Ammon's horn (tissue), 1 donor: Measurements from ENCODE around the gene ARPC2.

Source experiments
- DNase-seq: peaks from one replicate; pipeline ENCODE4 v3.0.0-alpha.2; 2016; ENCODE audit warnings: low spot score

The ARPC2 gene

DNA sequence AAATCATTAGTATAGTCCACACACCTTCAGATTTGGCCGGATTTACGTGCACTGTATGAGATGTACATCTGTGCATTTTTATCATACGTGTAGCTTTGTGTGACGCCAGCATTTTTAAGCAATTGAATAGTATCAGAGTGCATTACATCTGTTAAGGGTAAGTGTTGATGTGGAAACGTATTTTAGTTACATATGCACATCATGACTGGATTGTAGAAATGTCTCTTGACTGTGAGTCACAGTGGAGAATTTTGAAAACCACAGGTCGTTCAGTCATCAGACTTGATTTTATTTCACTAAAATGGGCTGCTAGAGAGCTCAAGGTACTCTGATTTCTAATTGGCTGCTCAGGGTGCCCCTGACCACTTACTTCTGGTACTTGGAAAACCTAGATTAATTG is 38.5 kb downstream of the ARPC2 start:
- no peak for DNase-seq

DNA sequence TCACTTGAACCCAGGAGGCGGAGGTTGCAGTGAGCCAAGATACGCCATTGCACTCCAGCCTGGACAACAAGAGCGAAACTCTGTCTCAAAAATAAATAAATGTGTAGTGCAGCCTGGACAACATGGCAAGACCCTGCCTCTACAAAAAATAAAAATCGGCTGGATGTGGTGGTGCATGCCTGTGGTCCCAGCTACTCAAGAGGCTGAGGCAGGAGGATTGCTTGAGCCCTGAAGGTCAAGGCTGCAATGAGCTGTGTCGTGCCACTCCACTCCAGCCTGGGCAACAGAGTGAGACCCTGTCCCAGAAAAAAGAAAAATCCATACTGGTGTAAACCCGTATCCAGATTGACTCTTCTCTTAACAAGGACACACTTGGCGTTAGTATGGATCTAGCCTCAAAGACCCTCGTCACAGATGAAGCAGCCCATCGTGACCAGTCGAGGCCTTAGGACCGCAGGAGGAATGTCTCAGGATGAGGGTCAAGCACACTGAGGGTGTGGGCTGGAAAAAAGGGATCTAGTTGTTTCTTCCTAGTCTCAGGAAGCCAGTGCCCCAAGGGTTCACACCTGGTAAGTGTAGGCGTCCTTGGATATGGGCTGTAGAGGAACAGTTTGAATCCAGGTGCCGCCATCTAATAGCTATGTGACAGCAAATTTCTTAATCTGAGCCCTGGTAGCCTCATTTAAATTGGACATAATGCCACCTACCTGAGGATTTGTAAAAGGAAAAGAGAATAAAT is 39.8 kb downstream of the ARPC2 start:
- peak; percentile 3 for DNase-seq

DNA sequence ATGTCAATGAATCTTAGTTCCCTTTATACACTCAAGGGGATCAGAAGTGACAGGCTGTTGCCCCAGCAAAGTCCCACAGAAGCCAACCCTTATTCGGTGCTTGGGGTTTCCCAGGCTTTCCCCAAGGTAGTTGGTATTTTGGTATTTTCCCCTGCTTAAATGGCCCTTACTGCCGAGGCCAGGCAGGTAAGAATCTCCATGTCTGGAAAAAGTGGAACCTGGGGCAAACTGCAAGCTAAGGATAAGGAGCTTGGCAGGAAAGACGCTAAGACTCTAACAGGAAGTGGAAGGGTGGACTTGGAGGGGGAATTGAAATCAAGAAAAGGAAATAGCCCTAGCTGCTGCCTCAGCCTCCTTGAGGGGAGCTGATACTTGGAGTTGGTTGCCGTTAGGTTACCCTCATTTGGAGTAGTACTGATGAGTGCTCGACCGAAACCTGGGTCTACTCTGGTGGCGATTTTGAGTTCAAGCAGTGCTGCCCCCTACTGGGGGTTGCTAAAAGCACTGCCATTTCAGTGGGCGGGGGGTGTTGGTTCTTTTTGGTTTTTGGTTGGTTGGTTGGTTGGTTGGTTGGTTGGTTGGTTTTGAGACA is 40.5 kb downstream of the ARPC2 start:
- peak; percentile 60 for DNase-seq

DNA sequence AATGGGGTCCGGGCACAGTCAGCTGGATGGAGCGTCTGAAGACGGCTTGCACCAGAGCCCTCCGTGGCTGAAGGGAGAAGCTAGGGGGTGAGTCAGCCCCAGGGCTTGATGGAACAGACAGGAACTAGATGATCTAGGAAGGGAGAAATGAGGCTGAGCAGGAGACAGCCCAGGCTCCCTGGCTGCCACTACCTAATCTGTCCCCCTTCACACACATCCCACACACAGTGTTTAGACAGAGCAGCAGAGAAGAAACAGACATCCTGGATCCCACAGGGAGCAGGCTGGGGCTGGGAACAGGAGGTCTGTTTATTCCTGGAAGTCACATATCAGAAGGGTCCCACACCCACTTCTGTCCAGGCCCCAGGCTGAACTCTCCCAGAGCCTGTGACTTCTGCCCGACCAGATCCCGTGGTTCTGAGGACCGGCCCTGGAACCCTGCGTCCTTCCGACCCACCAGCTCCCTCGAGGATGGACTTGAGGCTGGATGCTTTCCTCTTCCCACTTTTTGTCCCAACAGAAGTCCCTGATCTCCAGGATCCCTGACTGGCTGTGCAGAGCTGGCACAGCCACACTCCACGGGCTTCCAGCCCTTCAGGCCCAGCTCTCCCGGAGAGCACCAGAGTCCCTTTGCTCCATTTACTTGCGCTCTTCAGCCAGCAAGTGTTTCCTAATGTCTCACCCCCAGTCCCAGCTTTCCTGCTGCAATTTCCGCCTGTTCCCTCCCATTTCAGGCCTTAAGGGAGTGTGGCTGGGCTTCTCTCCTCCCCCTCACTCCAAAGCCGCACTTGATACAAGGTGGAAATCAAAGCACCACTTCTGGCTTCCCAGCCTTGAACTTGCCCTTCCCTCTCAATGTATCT is 42.3 kb downstream of the ARPC2 start:
- peak; percentile 57 for DNase-seq

DNA sequence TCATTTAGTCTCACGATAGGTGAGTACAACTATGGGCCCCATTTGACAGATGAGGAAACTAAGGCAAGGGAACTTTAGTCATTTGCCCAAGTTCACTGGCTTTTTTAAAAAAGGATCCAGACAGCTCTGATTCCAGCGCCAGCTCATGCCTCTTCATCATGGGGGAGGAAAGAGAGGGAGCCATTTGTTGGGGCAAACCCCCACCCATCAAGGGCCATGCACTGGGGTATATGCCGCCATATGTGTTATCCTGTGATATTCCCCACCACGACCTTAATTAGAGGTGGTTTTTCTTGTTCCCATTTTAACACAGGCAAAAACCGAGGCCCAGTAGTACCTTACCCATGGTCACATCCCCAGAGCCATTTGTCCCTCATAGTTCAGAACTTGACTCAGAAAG is 43.2 kb downstream of the ARPC2 start:
- no peak for DNase-seq

DNA sequence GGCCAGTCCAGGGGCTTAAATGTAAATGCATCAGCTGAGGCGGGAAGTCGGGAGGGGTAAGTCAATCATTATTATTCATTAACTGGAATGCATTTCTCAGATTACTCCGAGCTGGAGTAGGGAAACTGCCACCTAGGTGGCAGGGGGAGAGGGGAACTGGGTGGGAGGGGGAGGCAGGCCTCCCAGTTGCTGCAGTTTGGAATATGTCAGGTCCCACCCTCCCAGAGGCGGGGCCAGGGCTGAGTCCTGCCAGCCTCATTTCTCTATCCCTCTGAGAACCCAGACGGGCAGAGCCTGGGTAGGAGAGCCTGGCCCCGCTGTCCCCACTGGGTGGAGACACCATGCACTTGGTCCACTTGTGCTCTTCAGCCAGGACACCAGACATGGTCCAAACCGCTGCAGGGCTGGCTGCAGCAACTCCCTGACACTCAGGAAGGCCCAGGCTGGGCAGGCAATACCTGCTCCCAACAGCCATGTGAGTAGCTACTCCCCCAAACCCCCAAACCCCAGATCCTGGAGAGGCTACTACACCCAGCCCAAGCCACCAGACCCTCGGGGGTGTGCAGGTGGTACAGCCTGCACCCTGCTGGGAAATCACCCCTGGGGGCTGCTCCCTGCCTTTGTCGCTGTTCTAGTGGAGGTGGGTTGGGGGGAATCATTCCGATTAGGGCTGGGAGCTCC is 43.9 kb downstream of the ARPC2 start, which contains the start of gene GPBAR1:
GPBAR1 (plus strand) TSS at position 274 of the 681 bp plus-strand sequence. CDS start 1,710 bp downstream, outside the sequence.
- DNase-seq: peak; percentile 3

DNA sequence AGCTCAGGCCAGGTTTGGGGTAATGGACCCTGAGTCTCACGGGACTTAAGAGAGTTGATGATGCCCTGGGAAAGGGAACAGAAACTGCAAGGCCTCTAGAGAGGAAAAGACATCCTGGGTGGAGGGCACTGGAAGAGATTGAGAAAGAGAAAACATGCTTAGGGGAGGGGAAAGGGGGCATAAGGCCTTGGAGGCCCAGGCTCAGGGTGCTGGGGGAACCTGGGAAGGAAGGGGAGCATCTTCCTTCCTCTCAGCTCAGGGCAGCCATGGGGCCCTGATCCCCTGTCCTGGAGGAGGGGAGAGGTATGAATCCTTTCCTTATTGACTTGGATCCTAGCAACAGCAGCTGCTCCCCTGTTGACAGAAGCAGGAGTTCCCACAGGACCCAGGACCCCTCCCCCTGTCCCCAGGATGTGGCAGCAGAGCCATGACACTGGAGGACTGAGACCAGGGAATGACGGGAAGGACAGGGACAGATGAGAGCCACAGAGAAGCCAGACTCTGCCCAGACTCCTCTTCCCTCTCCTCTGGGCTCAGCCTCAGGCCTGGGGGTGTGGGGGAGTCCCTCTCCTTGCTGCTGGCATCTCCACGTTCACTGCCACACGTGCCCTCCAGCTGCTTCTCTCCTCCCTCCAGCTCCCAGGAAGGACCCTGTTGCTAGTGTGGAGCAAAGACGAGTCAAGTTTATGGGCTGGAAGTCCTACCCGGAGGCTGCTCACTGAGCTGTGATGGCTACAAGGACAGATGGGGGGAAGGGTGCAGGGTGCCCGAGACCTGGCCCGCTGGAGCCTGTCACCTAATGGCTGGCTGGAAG is 44.6 kb downstream of the ARPC2 start:
- peak; percentile 39 for DNase-seq

DNA sequence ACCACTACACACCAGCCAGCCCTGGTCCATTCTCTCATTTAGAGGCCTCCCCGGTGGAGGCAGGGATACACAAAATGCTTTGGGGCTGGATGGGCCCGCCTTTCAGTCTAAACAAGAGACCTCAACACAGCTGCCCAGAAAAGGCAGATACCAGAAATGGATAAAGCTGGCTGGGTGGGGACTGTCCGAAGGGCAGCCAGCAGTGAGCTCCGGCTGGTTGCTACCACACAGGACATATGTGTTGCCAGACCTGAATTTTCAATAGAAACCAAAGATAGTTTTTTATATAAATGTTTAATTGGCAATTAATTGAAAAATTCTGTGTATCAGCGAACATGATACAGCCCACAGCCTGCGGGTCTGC is 45.2 kb downstream of the ARPC2 start:
- no peak for DNase-seq

DNA sequence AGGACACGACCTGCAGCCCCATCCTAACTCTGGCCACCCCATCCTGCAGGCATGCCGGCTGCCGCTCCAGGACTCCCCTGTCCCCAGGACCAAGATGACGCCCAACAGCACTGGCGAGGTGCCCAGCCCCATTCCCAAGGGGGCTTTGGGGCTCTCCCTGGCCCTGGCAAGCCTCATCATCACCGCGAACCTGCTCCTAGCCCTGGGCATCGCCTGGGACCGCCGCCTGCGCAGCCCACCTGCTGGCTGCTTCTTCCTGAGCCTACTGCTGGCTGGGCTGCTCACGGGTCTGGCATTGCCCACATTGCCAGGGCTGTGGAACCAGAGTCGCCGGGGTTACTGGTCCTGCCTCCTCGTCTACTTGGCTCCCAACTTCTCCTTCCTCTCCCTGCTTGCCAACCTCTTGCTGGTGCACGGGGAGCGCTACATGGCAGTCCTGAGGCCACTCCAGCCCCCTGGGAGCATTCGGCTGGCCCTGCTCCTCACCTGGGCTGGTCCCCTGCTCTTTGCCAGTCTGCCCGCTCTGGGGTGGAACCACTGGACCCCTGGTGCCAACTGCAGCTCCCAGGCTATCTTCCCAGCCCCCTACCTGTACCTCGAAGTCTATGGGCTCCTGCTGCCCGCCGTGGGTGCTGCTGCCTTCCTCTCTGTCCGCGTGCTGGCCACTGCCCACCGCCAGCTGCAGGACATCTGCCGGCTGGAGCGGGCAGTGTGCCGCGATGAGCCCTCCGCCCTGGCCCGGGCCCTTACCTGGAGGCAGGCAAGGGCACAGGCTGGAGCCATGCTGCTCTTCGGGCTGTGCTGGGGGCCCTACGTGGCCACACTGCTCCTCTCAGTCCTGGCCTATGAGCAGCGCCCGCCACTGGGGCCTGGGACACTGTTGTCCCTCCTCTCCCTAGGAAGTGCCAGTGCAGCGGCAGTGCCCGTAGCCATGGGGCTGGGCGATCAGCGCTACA is 45.9 kb downstream of the ARPC2 start:
- DNase-seq: no peak

DNA sequence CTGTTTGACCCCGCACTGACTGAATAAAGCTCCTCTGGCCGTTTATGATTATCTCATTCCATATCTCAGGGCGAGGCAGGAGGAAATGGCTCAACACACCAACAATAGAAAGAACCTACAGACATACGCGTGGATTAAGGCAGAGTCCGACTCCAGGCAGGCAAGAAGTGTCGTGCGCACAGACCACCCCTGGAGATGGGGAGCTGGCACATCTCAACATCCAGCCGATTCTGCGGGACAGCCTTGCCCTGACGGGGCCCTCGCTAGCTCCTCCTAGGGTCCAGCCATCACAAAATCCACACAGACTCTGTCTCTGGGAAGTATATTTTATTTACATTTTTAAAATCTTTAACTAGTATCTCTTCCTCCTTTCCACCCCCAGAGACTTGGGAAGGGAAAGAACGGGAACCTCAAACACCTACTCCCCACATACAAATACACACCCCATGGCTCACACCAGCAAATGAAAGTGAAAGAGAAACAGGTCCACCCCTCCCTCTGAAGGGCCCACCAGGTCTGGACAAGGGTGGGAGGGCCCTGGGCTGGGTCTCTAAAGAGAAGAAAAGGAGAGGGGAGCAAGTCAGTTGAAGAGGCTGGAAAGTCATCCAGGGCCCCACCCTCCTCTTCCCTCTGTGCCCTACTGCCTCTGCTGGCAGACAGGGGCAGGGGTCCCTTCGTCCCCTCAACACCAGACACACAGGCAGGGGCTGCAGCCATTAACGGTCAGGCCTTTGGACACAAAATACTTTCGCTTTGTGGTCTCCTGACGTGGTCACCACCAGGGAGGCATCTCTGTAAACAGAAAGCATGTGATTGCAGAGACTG is 47.0 kb downstream of the ARPC2 start:
- no peak for DNase-seq

DNA sequence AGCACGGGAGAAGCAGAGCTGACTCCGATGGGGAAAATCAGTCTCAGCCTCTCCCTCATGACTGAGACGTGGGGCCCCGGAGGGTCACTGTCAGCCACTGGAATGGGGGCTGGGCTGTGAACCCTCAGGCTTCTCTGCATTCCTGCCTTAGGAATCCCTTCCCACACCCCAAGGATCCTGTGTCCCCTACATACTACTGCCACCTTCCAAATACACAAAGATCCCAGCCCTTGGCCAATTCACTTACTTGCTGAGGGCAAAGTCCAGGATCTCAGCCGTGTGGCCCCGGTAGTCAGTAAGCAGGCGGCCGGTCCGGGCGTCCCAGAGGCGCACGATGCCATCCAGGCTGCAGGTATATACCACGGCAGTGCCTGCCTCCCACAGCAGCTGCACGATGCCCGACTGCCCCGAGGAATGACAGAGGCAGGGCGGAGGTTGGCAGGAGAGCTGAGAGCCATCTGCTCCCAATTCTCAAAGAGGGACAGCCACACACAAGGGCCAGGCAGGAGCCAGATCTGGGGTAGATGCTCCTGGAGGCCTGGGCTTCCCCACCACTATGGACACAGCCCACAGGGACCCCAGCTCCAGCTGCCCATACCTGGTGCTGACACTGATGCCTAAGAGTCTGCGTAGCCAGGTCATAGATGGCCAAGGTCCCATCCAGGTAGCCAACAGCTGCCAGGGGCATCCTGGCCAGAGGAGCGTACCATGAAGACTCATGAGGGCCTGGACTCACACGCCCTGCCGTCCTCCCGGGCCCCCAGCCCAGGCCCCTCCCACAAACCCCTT is 48.0 kb downstream of the ARPC2 start:
- DNase-seq: no peak

DNA sequence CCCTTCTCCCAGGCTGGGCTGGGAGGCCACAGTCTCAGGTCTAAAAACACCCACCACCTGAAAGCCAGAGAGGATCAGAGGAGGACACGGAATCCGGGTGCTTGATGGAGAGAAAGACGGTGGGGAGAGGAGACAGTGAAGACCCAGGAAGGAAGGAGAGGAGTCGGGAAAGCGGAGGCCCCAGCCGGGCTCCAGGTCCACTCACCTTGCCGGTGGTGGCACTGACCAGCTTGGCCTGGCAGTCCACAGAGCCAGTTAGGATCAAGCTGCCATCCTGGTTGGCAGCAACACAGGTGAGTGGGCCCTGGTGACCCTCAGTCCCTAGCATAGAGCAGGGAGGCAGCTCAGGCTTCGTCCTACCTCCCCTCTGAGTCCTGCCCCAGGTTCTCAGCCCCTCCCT is 48.6 kb downstream of the ARPC2 start:
- DNase-seq: no peak

DNA sequence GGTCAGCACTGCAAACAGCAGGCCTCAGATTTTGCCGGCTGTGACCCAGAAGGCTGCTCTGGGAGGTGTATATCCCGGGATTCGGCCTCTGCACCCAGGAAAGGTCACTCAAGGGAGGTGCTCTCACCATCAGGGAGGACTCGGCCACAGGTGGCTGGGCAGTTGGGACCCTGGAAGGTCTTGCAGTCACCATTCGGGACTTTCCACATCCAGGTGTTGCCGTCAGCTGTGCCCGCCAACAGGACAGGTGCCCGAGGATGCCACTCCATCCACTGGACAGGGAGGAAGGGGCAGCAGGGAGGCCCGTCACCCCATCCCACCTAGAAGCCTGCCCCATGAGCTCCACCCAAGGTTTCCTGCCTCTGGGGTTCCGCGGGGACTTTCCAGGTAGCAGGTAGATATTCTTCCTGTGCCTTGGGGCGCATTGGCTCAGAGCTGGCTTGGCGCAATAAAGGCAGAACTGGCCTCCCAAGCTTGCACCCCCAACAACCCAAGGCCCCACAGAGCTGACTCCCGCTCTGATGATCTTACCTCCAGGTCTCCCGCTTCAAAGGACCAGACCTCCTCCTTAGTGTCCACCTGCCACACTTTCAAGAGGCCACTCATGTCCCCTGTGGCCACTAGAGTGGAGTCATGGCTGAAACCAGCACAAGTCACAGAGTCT is 49.5 kb downstream of the ARPC2 start:
- no peak for DNase-seq

DNA sequence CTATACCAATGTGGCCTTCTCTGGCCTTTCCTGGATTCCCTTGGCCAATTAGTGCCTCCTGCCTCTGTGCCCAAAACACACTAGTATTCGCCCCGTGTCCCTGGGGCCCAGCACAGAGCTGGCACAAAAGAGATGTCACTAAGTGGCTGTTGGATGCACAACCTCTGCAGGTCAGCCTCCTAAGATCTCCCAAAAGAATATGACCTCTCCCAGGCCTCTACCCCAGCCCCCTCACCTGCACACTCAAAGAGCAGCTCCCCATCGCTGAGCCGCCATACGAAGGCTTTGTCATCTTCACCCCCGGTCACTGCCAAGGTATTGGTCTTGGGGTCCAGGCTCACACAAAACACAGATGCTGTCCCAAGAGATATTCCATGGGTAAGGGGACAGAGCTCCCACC is 50.3 kb downstream of the ARPC2 start:
- DNase-seq: no peak

DNA sequence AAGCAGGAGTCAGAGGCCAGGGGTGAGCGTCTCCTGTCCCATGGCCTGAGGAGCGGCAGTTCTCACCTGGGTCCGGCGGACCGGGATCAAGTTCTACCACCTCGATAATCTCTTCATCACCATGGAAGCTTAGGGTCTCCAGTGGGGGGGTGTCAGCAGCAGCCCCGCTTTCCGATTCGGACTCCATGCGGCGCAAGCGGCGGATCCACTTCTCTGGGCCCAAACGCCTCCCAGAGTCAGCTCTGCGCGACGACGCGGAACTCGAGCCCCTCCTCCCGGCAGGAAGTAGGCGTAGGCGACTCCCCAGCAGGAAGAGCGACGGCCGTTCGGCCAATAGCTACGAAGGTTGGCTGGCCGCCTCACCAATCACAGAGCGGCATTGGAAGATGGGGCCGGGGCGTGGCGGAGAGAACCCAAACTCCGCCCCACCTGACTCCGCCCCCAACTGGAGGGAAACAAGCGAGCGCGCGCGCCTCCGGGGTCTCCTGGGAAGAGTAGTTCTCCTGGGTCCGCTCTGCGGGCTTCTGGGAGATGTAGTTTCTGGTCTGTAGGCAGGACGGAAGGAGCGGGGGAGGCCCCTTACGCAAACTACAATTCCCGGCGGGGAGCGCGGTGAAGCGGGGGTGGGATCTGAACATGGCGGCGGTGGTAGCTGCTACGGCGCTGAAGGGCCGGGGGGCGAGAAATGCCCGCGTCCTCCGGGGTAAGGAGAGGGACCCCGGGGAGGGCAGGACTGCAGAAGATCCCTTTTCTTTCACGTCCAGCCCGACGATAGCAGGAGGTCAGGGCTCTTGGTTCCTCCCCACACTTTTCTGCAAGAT is 53.1 kb downstream of the ARPC2 start, which contains the start of the genes AAMP and PNKD:
AAMP (minus strand) TSS at position 238 of the 821 bp plus-strand sequence; CDS start at position 187, 51 bp downstream.
PNKD (plus strand) TSS at position 620 of the 821 bp plus-strand sequence; CDS start at position 637, 17 bp downstream.
- DNase-seq: peak; percentile 100

DNA sequence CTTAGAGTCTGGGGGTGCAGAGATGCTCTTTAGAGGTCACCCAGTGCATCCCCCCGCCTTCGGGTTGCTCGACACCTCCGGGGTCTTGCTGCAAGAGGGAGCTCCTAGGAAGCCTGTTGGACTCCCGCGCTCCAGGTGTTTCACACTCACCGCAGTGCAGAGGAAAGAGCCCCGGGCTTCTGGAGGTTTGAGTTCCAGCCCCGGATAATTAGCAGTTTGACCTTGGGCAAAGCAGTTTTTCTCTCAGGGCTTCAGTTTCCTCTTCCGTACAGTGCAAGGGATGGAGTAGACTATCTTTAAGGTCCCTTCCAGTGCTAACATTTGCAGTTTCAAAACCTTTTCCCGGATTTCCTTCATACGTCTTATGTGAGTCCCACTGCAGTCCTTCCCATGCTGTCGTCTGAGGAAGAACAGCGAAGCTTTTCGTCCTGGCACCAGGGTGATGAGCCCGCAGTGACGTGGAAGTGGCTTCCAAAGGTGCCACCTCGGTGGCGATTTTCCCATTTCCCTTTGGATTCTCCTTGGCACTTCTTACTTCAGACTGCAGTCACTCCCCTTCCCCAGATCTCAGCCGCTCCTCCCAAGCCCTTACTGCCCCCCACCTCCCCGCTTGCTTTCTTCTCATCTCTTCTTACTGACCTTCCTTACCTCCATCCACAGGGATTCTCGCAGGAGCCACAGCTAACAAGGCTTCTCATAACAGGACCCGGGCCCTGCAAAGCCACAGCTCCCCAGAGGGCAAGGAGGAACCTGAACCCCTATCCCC is 53.9 kb downstream of the ARPC2 start:
- DNase-seq: no peak
